K562 (cell line): ENCODE data around the gene POLD1. TPM values are rescaled to one million over a fixed set of nuclear protein-coding genes. Genes with fewer than 3 reads are reported as not detected.

Experiments used
- ATAC-seq: fragments of 200-7000 bp; cut with Tn5 transposase; 3 replicates; pipeline ENCODE4 v1.9.1; 2020; ENCODE audit warnings: moderate library complexity
- BruUV-seq: library from RNA; stranded (reverse); fragments of 400-500 nt; replicated peaks from 2 replicates; lab custom pipeline; 2021; lab: Mats Ljungman, UMichigan
- CTCF ChIA-PET: fragments of 300-600 bp; formaldehyde crosslinking; extraction: SDS; loops from one replicate; lab custom pipeline; 2021; ENCODE audit warnings: low intra/inter-chr PET ratio; lab: Yijun Ruan, JAX
- POLR2A ChIA-PET: fragments of 300-600, 350-650 bp; sonication (Branson Sonifier 250); formaldehyde crosslinking; extraction: SDS; loops from one replicate; lab custom pipeline; 2021; ENCODE audit warnings: antibody characterized with exemption, inconsistent platforms; lab: Yijun Ruan, JAX
- DNase-seq, 4 experiments: peaks; one replicate each; pipeline versions ENCODE4 v3.0.0 to v3.0.0-alpha.2; 2011 to 2018; ENCODE audit warnings: low spot score in 3 of 4, mixed read lengths in 3 of 4; ENCODE audit errors: extremely low read depth in 1 of 4
- FAIRE-seq: peaks from 2 replicates; lab custom pipeline; 2011; peaks lifted over from hg19 to GRCh38; lab: Jason Lieb, UNC
- H2AFZ ChIP-seq: 2 replicates; pipeline ENCODE4 v1.6.0; 2011; ENCODE audit warnings: low read depth, low read length, control low read depth, inconsistent platforms
- H3K27ac ChIP-seq: fragments of 200-600 bp; 3 replicates; pipeline ENCODE4 v1.8.0; 2011; ENCODE audit warnings: low read depth, mild to moderate bottlenecking, control low read depth, inconsistent platforms, low read length, moderate library complexity, mixed read lengths; ENCODE audit errors: extremely low read depth
- H3K27me3 ChIP-seq, 2 experiments: fragments of 300-600 bp in 1 of 2; 2 replicates in 1 of 2; 3 replicates in 1 of 2; pipeline versions ENCODE4 v1.6.0 to v1.8.0; 2011; ENCODE audit warnings: inconsistent platforms in 2 of 2, low read length in 2 of 2, mild to moderate bottlenecking in 1 of 2, mixed read lengths in 1 of 2, moderate library complexity in 1 of 2; ENCODE audit not compliant: control insufficient read depth in 2 of 2, insufficient read depth in 2 of 2
- H3K36me3 ChIP-seq: fragments of 300-600 bp; 3 replicates; pipeline ENCODE4 v1.8.0; 2011; ENCODE audit warnings: mild to moderate bottlenecking, low read length, inconsistent platforms; ENCODE audit not compliant: control insufficient read depth, insufficient read depth
- H3K4me1 ChIP-seq, 2 experiments: fragments of 200-600 bp in 1 of 2; replicated peaks in 1 of 2; 2 replicates in 1 of 2; 3 replicates in 1 of 2; pipeline versions ENCODE4 v1.5.1 to v1.8.0; 2011; ENCODE audit warnings: inconsistent platforms in 2 of 2, low read length in 2 of 2, mild to moderate bottlenecking in 1 of 2, mixed read lengths in 1 of 2, moderate library complexity in 1 of 2; ENCODE audit not compliant: control insufficient read depth in 2 of 2, insufficient read depth in 2 of 2
- H3K4me2 ChIP-seq: 2 replicates; pipeline ENCODE4 v1.6.1; 2011; ENCODE audit warnings: low read length, control low read depth, inconsistent platforms, mixed read lengths; ENCODE audit not compliant: insufficient read depth
- H3K4me3 ChIP-seq: fragments of 200-600 bp; sonication (generic), shearing (Covaris generic); 2 replicates; pipeline ENCODE4 v1.5.1; 2016; ENCODE audit warnings: control low read depth, inconsistent platforms
- H3K79me2 ChIP-seq: fragments of 200-600 bp; 3 replicates; pipeline ENCODE4 v1.8.0; 2011; ENCODE audit warnings: low read length, inconsistent platforms; ENCODE audit not compliant: control insufficient read depth, insufficient read depth
- H3K9ac ChIP-seq, 2 experiments: 2 replicates each; pipeline versions ENCODE4 v1.6.0 to v1.6.1; 2011; ENCODE audit warnings: low read depth in 2 of 2, low read length in 2 of 2, control low read depth in 1 of 2, inconsistent platforms in 1 of 2, mild to moderate bottlenecking in 1 of 2, mixed read lengths in 1 of 2; ENCODE audit not compliant: insufficient read depth in 1 of 2
- H3K9me1 ChIP-seq: one replicate; pipeline ENCODE4 v1.6.0; 2011; ENCODE audit warnings: inconsistent platforms, mild to moderate bottlenecking, low read length, moderate library complexity; ENCODE audit not compliant: control insufficient read depth, insufficient read depth
- H3K9me3 ChIP-seq: replicated peaks from 2 replicates; pipeline ENCODE4 v1.5.1; 2011; ENCODE audit warnings: low read depth, low read length, inconsistent platforms; ENCODE audit not compliant: control insufficient read depth, insufficient read depth
- H4K20me1 ChIP-seq: replicated peaks from 2 replicates; pipeline ENCODE4 v1.6.1; 2011; ENCODE audit warnings: low read length, inconsistent platforms, mixed read lengths; ENCODE audit not compliant: control insufficient read depth, insufficient read depth
- ARID1B ChIP-seq: fragments of 450-650 bp; IDR thresholded peaks from 2 replicates; pipeline ENCODE4 v1.6.1; 2016; ENCODE audit warnings: antibody characterized with exemption, mild to moderate bottlenecking, inconsistent platforms
- ATF1 ChIP-seq, 2 experiments: fragments of 450-650 bp in 1 of 2; IDR thresholded peaks; 2 replicates each; pipeline ENCODE4 v1.6.1; 2016; ENCODE audit warnings: missing compliant biosample characterization in 1 of 2, missing genetic modification characterization in 1 of 2
- BHLHE40 ChIP-seq: IDR thresholded peaks from 2 replicates; pipeline ENCODE4 v1.6.1; 2011; ENCODE audit warnings: low read length, improper control_type of control experiment
- CC2D1A ChIP-seq: fragments of 450-650 bp; IDR thresholded peaks from 2 replicates; pipeline ENCODE4 v1.6.1; 2017; ENCODE audit warnings: mild to moderate bottlenecking
- CCNT2 ChIP-seq: IDR thresholded peaks from 2 replicates; pipeline ENCODE4 v1.6.1; 2011; ENCODE audit warnings: borderline replicate concordance, low read depth, mild to moderate bottlenecking, moderate library complexity, mixed read lengths, low read length; ENCODE audit not compliant: insufficient read length; ENCODE audit errors: extremely low read depth
- CREM ChIP-seq: IDR thresholded peaks from 2 replicates; pipeline ENCODE4 v1.6.1; 2014; ENCODE audit warnings: antibody characterized with exemption, low read depth
- FUS ChIP-seq: fragments of 200-400 bp; formaldehyde crosslinking; optimal IDR thresholded peaks from 2 replicates; pipeline ENCODE3; 2017; ENCODE audit warnings: low read depth, low read length
- KDM4B ChIP-seq, 2 experiments: fragments of 450-650 bp in 1 of 2; sonication (generic) in 1 of 2; IDR thresholded peaks; 2 replicates each; pipeline ENCODE4 v1.6.1; 2016 to 2017; ENCODE audit warnings: borderline replicate concordance in 2 of 2, antibody characterized with exemption in 1 of 2, low read depth in 1 of 2, mild to moderate bottlenecking in 1 of 2
- MYC ChIP-seq, 2 experiments: fragments of 250-450 bp in 1 of 2; sonication (Bioruptor Pico) in 1 of 2; IDR thresholded peaks; 2 replicates each; pipeline versions ENCODE4 v1.5.1 to v1.6.1; 2012 to 2021; ENCODE audit warnings: low read depth in 2 of 2, borderline replicate concordance in 1 of 2, improper control_type of control experiment in 1 of 2, low read length in 1 of 2, mild to moderate bottlenecking in 1 of 2, moderate library complexity in 1 of 2
- NRF1 ChIP-seq, 2 experiments: fragments of 450-650 bp; IDR thresholded peaks in 1 of 2; conservative IDR thresholded peaks in 1 of 2; 2 replicates each; pipeline ENCODE4 v1.6.1; 2014; ENCODE audit warnings: mild to moderate bottlenecking in 2 of 2
- POLR2H ChIP-seq: IDR thresholded peaks from 2 replicates; pipeline ENCODE4 v1.6.1; 2016; ENCODE audit warnings: missing genetic modification characterization, low read depth, mild to moderate bottlenecking, control low read depth, missing compliant biosample characterization, moderate library complexity
- SMARCA4 ChIP-seq: fragments of 450-650 bp; IDR thresholded peaks from 2 replicates; pipeline ENCODE4 v1.6.1; 2016
- SMC3 ChIP-seq: conservative IDR thresholded peaks from 2 replicates; pipeline ENCODE4 v1.6.1; 2011; ENCODE audit warnings: low read depth, low read length, improper control_type of control experiment; ENCODE audit not compliant: insufficient read depth
- XRCC4 ChIP-seq: IDR thresholded peaks from one replicate; pipeline ENCODE4 v1.6.1; 2011; ENCODE audit not compliant: insufficient read depth, insufficient read length; ENCODE audit errors: extremely low read depth
- ZNF408 ChIP-seq: fragments of 250-450 bp; sonication (Bioruptor Pico); IDR thresholded peaks from 2 replicates; pipeline ENCODE4 v1.4.0; 2020; ENCODE audit warnings: low read depth, mild to moderate bottlenecking, moderate library complexity
- WGBS: fragments of 100-300 bp; shearing (Covaris generic); methylation state at CpG from one replicate; pipeline ENCODE4 v1.1.6; 2016; ENCODE audit warnings: low coverage, mixed read lengths; ENCODE audit not compliant: insufficient coverage; ENCODE audit errors: missing lambda C conversion rate; 5-methylcytosine and 5-hydroxymethylcytosine counted together
- in situ Hi-C: fragments of 300-500 bp; cut with MboI; formaldehyde crosslinking; loops from 4 replicates; pipeline ENCODE4 v1.15.0; 2018; ENCODE audit warnings: inconsistent platforms, mixed read lengths
- intact Hi-C: fragments of 100-400 bp; cut with micrococcal nuclease; formaldehyde crosslinking; loops from 2 replicates; pipeline ENCODE4 v1.14.2; 2022
- polyA plus RNA-seq, 8 experiments: library from polyadenylated mRNA; depleted of rRNA in 4 of 8; stranded (reverse) in 5 of 8; unstranded in 3 of 8; fragments of >200 nt; fragmentation: Nextera tagmentation in 2 of 8; fragmentation: Illumina TruSeq in 1 of 8; extraction: Ambion mirVana in 2 of 8; extraction: Trizol in 1 of 8; gene quantifications; 2 replicates each; pipeline versions ENCODE4 v1.2.1 to v1.2.3, GENCODE V29; 2011 to 2014; ENCODE audit warnings: inconsistent platforms in 1 of 8, missing spikeins in 1 of 8
- total RNA-seq, 7 experiments: library from RNA; depleted of rRNA in 6 of 7; stranded (reverse); fragments of >200 nt in 6 of 7; fragmentation: Illumina TruSeq in 2 of 7; extraction: Trizol in 2 of 7; gene quantifications; 2 replicates each; pipeline versions ENCODE4 v1.2.1 to v1.2.3, GENCODE V29; 2011 to 2021; ENCODE audit warnings: low replicate concordance in 1 of 7
- TF ChIP-seq, protein P1 (sequence below): sonication (generic); formaldehyde crosslinking; IDR thresholded peaks from 2 replicates; pipeline ENCODE4 v1.8.0; 2022; ENCODE audit warnings: mild to moderate bottlenecking, missing genetic modification reagents
- TF ChIP-seq, protein P2 (sequence below): fragments of 450-650 bp; formaldehyde crosslinking; IDR thresholded peaks from 2 replicates; pipeline ENCODE4 v1.4.0; 2020; ENCODE audit warnings: mild to moderate bottlenecking, moderate library complexity

The POLD1 gene
- total and polyA plus RNA-seq, 9 of the 15 experiments (the other 6 are each of a cell fraction or from before 2014, with no cell fraction given), result 1.3 to 312 (median 47.8) TPM

DNA sequence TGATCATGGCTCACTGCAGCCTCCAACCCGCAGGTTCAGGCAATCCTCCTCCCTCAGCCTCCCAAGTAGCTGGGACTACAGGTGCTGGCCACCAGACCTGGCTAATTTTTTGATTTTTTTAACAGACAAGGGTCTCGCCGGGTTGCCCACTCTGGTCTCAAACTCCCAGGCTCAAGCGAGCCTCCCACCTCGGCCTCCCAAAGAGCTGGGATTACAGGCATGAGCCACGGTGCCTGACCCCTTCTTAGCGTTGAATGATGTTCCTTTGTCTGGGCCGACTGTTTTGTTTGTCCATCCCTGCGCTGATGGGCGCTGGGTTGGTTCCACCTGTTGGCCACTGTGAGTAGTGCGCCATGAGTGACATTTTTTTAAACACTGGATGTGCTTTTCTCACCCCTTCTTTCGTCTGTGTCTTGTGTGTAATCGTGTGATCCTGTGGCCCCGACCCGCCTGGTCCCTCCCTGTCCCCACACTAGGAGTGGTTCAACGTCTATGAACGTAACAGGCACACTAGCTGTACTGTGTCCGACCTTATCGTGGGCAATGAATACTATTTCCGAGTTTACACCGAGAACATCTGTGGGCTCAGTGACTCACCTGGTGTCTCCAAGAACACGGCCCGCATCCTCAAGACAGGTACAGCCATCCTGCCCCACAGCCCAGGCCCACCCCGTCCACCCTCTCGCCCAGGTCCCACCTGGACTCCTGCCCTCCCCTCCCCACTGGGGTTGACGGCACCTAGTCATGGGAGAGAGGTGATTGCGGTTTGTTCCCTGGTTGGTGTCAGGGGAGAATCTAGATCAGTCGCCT is 77.1 kb downstream of the POLD1 start:
- H3K4me2 ChIP-seq, result peak overlapping the region; percentile 79
- peak; percentile 90 for ATAC-seq
- H3K27ac ChIP-seq, result peak overlapping the region; percentile 27; the same call in 1 of the 3 replicates
- peak; percentile 97 for FAIRE-seq
- in situ Hi-C loops, result loop anchor here (5.0 kb wide), 1 partner anchor 94 kb away; the partner anchor contains the start of gene NAPSA
- DNase-seq, result peak; percentile 78 to 88 (median 82)
- ChIA-PET POLR2A (interaction anchor here (0.8 to 1.3 kb wide), 2 partner anchors 18 to 95 kb away, joined by 3 to 4 read pairs; no protein-coding TSS in a partner anchor), CTCF (interaction anchor here (0.6 to 1.8 kb wide), 7 partner anchors 18 to 314 kb away, joined by 3 to 15 read pairs (median 5); no protein-coding TSS in a partner anchor)
- no peaks in the 10 kb centered on the region for H3K9me1 ChIP-seq
- H3K27me3 ChIP-seq, result peaks cover 6 to 17% of the 10 kb centered on the region in 2 experiments; a peak in 4 of 5 replicates
- no peaks in the 10 kb centered on the region for H4K20me1 ChIP-seq
- no peak overlapping the region for H3K4me3 ChIP-seq
- no peaks in the 10 kb centered on the region for H3K36me3 ChIP-seq
- peak overlapping the region; percentile 97 for H2AFZ ChIP-seq
- BruUV-seq, result no TSS peak
- intact Hi-C loops, result loop anchor here (1.0 to 2.0 kb wide), 3 partner anchors 46 to 104 kb away; no protein-coding TSS in a partner anchor
- peak overlapping the region; percentile 48 to 80; a peak in 2 of 4 replicates for H3K9ac ChIP-seq
- peaks cover 8 to 38% of the 10 kb centered on the region in 2 experiments; a peak in 4 of 5 replicates for H3K4me1 ChIP-seq
- H3K79me2 ChIP-seq, result no peaks in the 10 kb centered on the region
- no peaks in the 10 kb centered on the region for H3K9me3 ChIP-seq
- 5% methylated on average over 28 of the region's 28 CpGs for WGBS
- TF ChIP-seq ATF1 (CRISPR knock-in tag; IDR thresholded peaks at IDR 0.05) (no peak), ATF1 (tag; IDR thresholded peaks at IDR 0.05) (peak; percentile 29; the same call in 1 of the 2 replicates), CREM (peak; percentile 45; the same call in 1 of the 2 replicates), ZNF408 (no peak), KDM4B (IDR thresholded peaks at IDR 0.05; ENCODE audit: borderline replicate concordance in 2 of 2, low read depth in 1 of 2) (no peak), BHLHE40 (peak; percentile 24; the same call in 1 of the 2 replicates), CCNT2 (no peak), XRCC4 (no peak), CC2D1A (peak; percentile 77; the same call in 1 of the 2 replicates), SMC3 (peak; percentile 85), FUS (no peak), SMARCA4 (no peak), NRF1 (conservative IDR thresholded peaks at IDR 0.05 in 1 of 2, IDR thresholded peaks at IDR 0.05 in 1 of 2) (peak; percentile 16 to 35; a peak in 1 of 4 replicates), POLR2H (tag) (no peak), MYC (IDR thresholded peaks at IDR 0.05; ENCODE audit: low read depth, low read length) (peak; percentile 41), MYC (CRISPR knock-in tag; IDR thresholded peaks at IDR 0.05; ENCODE audit: borderline replicate concordance, low read depth) (no peak), ARID1B (0 out of 2 replicates have a peak, but pooled peaks have one; percentile 11)
- TF ChIP-seq, protein P1, sequence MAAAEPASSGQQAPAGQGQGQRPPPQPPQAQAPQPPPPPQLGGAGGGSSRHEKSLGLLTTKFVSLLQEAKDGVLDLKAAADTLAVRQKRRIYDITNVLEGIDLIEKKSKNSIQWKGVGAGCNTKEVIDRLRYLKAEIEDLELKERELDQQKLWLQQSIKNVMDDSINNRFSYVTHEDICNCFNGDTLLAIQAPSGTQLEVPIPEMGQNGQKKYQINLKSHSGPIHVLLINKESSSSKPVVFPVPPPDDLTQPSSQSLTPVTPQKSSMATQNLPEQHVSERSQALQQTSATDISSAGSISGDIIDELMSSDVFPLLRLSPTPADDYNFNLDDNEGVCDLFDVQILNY (CRISPR knock-in tag), result no peak
- TF ChIP-seq, protein P2, sequence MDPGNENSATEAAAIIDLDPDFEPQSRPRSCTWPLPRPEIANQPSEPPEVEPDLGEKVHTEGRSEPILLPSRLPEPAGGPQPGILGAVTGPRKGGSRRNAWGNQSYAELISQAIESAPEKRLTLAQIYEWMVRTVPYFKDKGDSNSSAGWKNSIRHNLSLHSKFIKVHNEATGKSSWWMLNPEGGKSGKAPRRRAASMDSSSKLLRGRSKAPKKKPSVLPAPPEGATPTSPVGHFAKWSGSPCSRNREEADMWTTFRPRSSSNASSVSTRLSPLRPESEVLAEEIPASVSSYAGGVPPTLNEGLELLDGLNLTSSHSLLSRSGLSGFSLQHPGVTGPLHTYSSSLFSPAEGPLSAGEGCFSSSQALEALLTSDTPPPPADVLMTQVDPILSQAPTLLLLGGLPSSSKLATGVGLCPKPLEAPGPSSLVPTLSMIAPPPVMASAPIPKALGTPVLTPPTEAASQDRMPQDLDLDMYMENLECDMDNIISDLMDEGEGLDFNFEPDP (CRISPR knock-in tag), result no peak
